Peyer's patch (tissue), 4 donors: ENCODE results near the gene EXTL1.

ENCODE experiments used
- CTCF ChIP-seq, 6 experiments: fragments of 450-650 bp in 4 of 6; fragments of 200-600 bp in 2 of 6; sonication (generic) in 1 of 6; IDR thresholded peaks; one replicate each; pipeline ENCODE4 v1.5.1; 2017 to 2019; ENCODE audit warnings: antibody characterized with exemption in 6 of 6, mild to moderate bottlenecking in 3 of 6, moderate library complexity in 1 of 6
- POLR2A ChIP-seq, 2 donors: fragments of 450-650 bp; IDR thresholded peaks; one replicate each; pipeline ENCODE4 v1.5.1; 2017; ENCODE audit warnings: antibody characterized with exemption in 2 of 2, mild to moderate bottlenecking in 2 of 2, moderate library complexity in 2 of 2

GRCh38 chr1:26016258-26016952, 5.2 kb upstream of the EXTL1 start:
- TF ChIP-seq CTCF (IDR thresholded peaks at IDR 0.05) (no peak), POLR2A (IDR thresholded peaks at IDR 0.05) (no peak)
